ENCODE data around the gene RMND5A.
A peak's percentile ranks its signal among the peaks of the same experiment; 100 is the strongest.

RMND5A gene

GRCh38 chr2:86772611-86773010 lies 52.5 kb downstream of the RMND5A start:
- H2BK12ac ChIP-seq (ENCODE audit: low read length), result no peak overlapping the region
- H3K4me1 ChIP-seq (ENCODE audit: control insufficient read depth in 1 of 2, insufficient read depth in 2 of 2, low read length in 2 of 2), result no peaks in the 10 kb centered on the region
- H2BK120ac ChIP-seq (ENCODE audit: insufficient read depth, low read length, poor library complexity), result no peak overlapping the region

DNA sequence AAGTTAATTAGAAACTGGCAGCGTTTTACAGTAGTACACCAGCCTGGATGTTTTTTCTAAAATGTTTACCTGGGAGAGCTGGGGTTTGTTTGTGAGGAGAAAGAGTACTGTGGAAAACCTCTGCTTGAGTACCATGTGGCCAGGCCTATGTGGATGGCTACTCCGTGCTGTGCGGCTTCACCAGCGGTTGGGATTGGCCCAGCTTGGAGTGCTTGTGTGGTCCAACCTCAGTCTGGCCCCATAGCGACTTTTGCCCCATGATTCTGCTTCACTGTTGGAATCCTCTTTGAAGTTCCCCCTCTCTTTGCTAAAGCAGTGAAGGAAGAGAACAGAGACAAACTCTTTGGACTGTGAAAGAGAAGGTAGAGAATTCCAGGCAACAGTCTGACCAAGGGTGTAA lies 54.8 kb downstream of the RMND5A start:
- WGBS (ENCODE audit: extremely low coverage, insufficient coverage, insufficient read length), result no CpG with 5 or more reads among the region's 5 CpGs
- Histone ChIP-seq H3K18ac (ENCODE audit: low read length) (no peak overlapping the region), H3K9ac (ENCODE audit: low read length) (no peak overlapping the region), H4K12ac (ENCODE audit: low read depth, low read length) (no peak overlapping the region), H3K36me3 (ENCODE audit: control insufficient read depth in 1 of 2, insufficient read depth in 2 of 2, low read length in 2 of 2) (peaks cover 2 to 10% of the 10 kb centered on the region in 2 experiments), H3K4me3 (ENCODE audit: low read depth, low read length) (no peak overlapping the region), H3K9me3 (ENCODE audit: insufficient read depth, low read depth, low read length) (no peaks in the 10 kb centered on the region), H4K91ac (ENCODE audit: low read depth, low read length) (no peak overlapping the region), H3K4ac (ENCODE audit: low read depth, low read length) (no peak overlapping the region), H2BK120ac (ENCODE audit: insufficient read depth, low read length, poor library complexity) (no peak overlapping the region), H3K4me1 (ENCODE audit: control insufficient read depth in 1 of 2, insufficient read depth in 2 of 2, low read length in 2 of 2) (no peaks in the 10 kb centered on the region), H3K27me3 (ENCODE audit: insufficient read depth, low read length) (no peaks in the 10 kb centered on the region), H3K4me2 (ENCODE audit: low read length) (no peak overlapping the region), H4K8ac (ENCODE audit: low read depth, low read length) (no peak overlapping the region), H3K14ac (ENCODE audit: low read length) (no peak overlapping the region), H3K27ac (ENCODE audit: low read depth, low read length) (no peak overlapping the region), H2BK12ac (ENCODE audit: low read length) (no peak overlapping the region), H3K79me2 (ENCODE audit: control insufficient read depth, insufficient read depth, low read length, poor library complexity) (no peaks in the 10 kb centered on the region), H2BK5ac (ENCODE audit: low read depth, low read length, poor library complexity) (no peak overlapping the region), H2AFZ (ENCODE audit: insufficient read depth, low read length, poor library complexity) (no peak overlapping the region), H3K79me1 (ENCODE audit: low read length) (no peaks in the 10 kb centered on the region), H2AK5ac (ENCODE audit: low read length) (no peak overlapping the region), H3K23ac (ENCODE audit: low read length) (no peak overlapping the region)
- DNase-seq, result no peak

More at GRCh38 chr2:86772611-86773010, 52.5 kb downstream of the RMND5A start:
- H2AK5ac ChIP-seq (ENCODE audit: low read length), result no peak overlapping the region
- no CpG with 5 or more reads among the region's 5 CpGs for WGBS (ENCODE audit: extremely low coverage, insufficient coverage, insufficient read length)
- no peak overlapping the region for H3K14ac ChIP-seq (ENCODE audit: low read length)
- H3K18ac ChIP-seq (ENCODE audit: low read length), result no peak overlapping the region
- no peaks in the 10 kb centered on the region for H3K27me3 ChIP-seq (ENCODE audit: insufficient read depth, low read length)
- H3K4ac ChIP-seq (ENCODE audit: low read depth, low read length), result no peak overlapping the region
- no peak overlapping the region for H3K23ac ChIP-seq (ENCODE audit: low read length)
- no peak overlapping the region for H4K12ac ChIP-seq (ENCODE audit: low read depth, low read length)
- H3K79me2 ChIP-seq (ENCODE audit: control insufficient read depth, insufficient read depth, low read length, poor library complexity), result no peaks in the 10 kb centered on the region
- peaks cover 4 to 14% of the 10 kb centered on the region in 2 experiments for H3K36me3 ChIP-seq (ENCODE audit: control insufficient read depth in 1 of 2, insufficient read depth in 2 of 2, low read length in 2 of 2)
- no peak overlapping the region for H3K9ac ChIP-seq (ENCODE audit: low read length)
- H3K27ac ChIP-seq (ENCODE audit: low read depth, low read length), result no peak overlapping the region
- no peak overlapping the region for H3K4me3 ChIP-seq (ENCODE audit: low read depth, low read length)
- no peaks in the 10 kb centered on the region for H3K9me3 ChIP-seq (ENCODE audit: insufficient read depth, low read depth, low read length)
- no peaks in the 10 kb centered on the region for H3K79me1 ChIP-seq (ENCODE audit: low read length)
- no peak overlapping the region for H3K4me2 ChIP-seq (ENCODE audit: low read length)
- H4K8ac ChIP-seq (ENCODE audit: low read depth, low read length), result no peak overlapping the region
- no peak overlapping the region for H2AFZ ChIP-seq (ENCODE audit: insufficient read depth, low read length, poor library complexity)
- H2BK5ac ChIP-seq (ENCODE audit: low read depth, low read length, poor library complexity), result no peak overlapping the region
- DNase-seq, result no peak
- H4K91ac ChIP-seq (ENCODE audit: low read depth, low read length), result no peak overlapping the region

DNA sequence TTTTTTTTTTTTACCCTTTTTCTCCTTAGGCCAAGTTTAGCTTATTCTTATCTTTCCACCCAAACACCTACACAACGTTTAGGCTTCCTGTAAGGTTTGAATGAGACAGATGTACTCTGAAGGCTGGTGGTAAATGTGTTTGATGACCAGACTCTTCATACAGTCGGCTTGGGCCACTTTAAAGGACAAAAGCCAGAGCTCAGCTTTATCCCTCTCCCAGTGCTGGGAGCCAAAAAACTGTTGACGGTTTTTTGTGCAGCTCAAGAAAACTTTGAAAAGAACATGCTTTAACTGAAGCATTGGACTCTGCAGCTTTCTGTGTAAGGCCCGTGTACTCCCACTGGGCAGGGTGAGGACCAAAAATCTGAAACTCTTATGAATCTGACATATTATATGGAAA lies 55.2 kb downstream of the RMND5A start:
- H3K14ac ChIP-seq (ENCODE audit: low read length), result no peak overlapping the region
- no peaks in the 10 kb centered on the region for H3K27me3 ChIP-seq (ENCODE audit: insufficient read depth, low read length)
- H3K9ac ChIP-seq (ENCODE audit: low read length), result no peak overlapping the region
- no peak overlapping the region for H2BK120ac ChIP-seq (ENCODE audit: insufficient read depth, low read length, poor library complexity)
- no peak overlapping the region for H2AK5ac ChIP-seq (ENCODE audit: low read length)
- DNase-seq, result no peak
- no peaks in the 10 kb centered on the region for H3K4me1 ChIP-seq (ENCODE audit: control insufficient read depth in 1 of 2, insufficient read depth in 2 of 2, low read length in 2 of 2)
- no peak overlapping the region for H3K27ac ChIP-seq (ENCODE audit: low read depth, low read length)
- no peak overlapping the region for H3K4me3 ChIP-seq (ENCODE audit: low read depth, low read length)
- H2BK12ac ChIP-seq (ENCODE audit: low read length), result no peak overlapping the region
- H2BK5ac ChIP-seq (ENCODE audit: low read depth, low read length, poor library complexity), result no peak overlapping the region
- H3K18ac ChIP-seq (ENCODE audit: low read length), result no peak overlapping the region
- H4K91ac ChIP-seq (ENCODE audit: low read depth, low read length), result no peak overlapping the region
- H3K36me3 ChIP-seq (ENCODE audit: control insufficient read depth in 1 of 2, insufficient read depth in 2 of 2, low read length in 2 of 2), result peaks cover 2 to 9% of the 10 kb centered on the region in 2 experiments
- WGBS (ENCODE audit: extremely low coverage, insufficient coverage, insufficient read length), result no CpG with 5 or more reads among the region's 4 CpGs
- H3K79me2 ChIP-seq (ENCODE audit: control insufficient read depth, insufficient read depth, low read length, poor library complexity), result no peaks in the 10 kb centered on the region
- no peak overlapping the region for H2AFZ ChIP-seq (ENCODE audit: insufficient read depth, low read length, poor library complexity)
- H3K79me1 ChIP-seq (ENCODE audit: low read length), result no peaks in the 10 kb centered on the region
- no peaks in the 10 kb centered on the region for H3K9me3 ChIP-seq (ENCODE audit: insufficient read depth, low read depth, low read length)
- no peak overlapping the region for H4K12ac ChIP-seq (ENCODE audit: low read depth, low read length)
- no peak overlapping the region for H3K4ac ChIP-seq (ENCODE audit: low read depth, low read length)
- H3K4me2 ChIP-seq (ENCODE audit: low read length), result no peak overlapping the region
- no peak overlapping the region for H4K8ac ChIP-seq (ENCODE audit: low read depth, low read length)
- H3K23ac ChIP-seq (ENCODE audit: low read length), result no peak overlapping the region

DNA sequence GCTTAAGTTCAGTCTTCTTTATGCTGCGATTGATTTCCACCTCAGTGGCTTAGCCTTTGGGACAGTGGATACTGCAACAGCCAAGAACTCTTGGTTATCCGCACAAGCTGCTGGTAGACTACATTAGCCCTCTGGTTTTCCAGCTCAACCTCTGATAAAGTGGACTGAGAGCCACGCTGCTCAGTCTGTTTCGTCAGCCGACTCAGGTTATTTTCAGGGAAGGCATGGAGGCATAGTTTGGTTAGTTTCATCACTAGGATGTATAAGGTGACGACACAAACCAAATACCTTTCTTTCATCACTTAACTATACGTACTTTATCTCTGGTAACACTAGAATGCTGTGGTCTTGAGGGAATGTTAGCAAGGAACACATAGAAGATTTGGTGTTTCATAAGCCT lies 56.4 kb downstream of the RMND5A start:
- Histone ChIP-seq H3K18ac (ENCODE audit: low read length) (no peak overlapping the region), H2BK12ac (ENCODE audit: low read length) (no peak overlapping the region), H3K79me2 (ENCODE audit: control insufficient read depth, insufficient read depth, low read length, poor library complexity) (no peaks in the 10 kb centered on the region), H3K4ac (ENCODE audit: low read depth, low read length) (no peak overlapping the region), H4K8ac (ENCODE audit: low read depth, low read length) (no peak overlapping the region), H3K27me3 (ENCODE audit: insufficient read depth, low read length) (no peaks in the 10 kb centered on the region), H3K4me1 (ENCODE audit: control insufficient read depth in 1 of 2, insufficient read depth in 2 of 2, low read length in 2 of 2) (no peaks in the 10 kb centered on the region), H4K91ac (ENCODE audit: low read depth, low read length) (no peak overlapping the region), H3K36me3 (ENCODE audit: control insufficient read depth in 1 of 2, insufficient read depth in 2 of 2, low read length in 2 of 2) (peaks cover 2 to 6% of the 10 kb centered on the region in 2 experiments), H3K9ac (ENCODE audit: low read length) (no peak overlapping the region), H3K4me2 (ENCODE audit: low read length) (no peak overlapping the region), H3K79me1 (ENCODE audit: low read length) (no peaks in the 10 kb centered on the region), H3K9me3 (ENCODE audit: insufficient read depth, low read depth, low read length) (no peaks in the 10 kb centered on the region), H2BK120ac (ENCODE audit: insufficient read depth, low read length, poor library complexity) (no peak overlapping the region), H3K27ac (ENCODE audit: low read depth, low read length) (no peak overlapping the region), H3K14ac (ENCODE audit: low read length) (no peak overlapping the region), H2AFZ (ENCODE audit: insufficient read depth, low read length, poor library complexity) (no peak overlapping the region), H2BK5ac (ENCODE audit: low read depth, low read length, poor library complexity) (no peak overlapping the region), H3K23ac (ENCODE audit: low read length) (no peak overlapping the region), H3K4me3 (ENCODE audit: low read depth, low read length) (no peak overlapping the region), H4K12ac (ENCODE audit: low read depth, low read length) (no peak overlapping the region), H2AK5ac (ENCODE audit: low read length) (no peak overlapping the region)
- no CpG with 5 or more reads among the region's 7 CpGs for WGBS (ENCODE audit: extremely low coverage, insufficient coverage, insufficient read length)
- DNase-seq, result peak in 1 of 2 donors; percentile 35
